ENCODE results near the gene FOXI1. TPM values are rescaled to one million over a fixed set of nuclear protein-coding genes. Genes with fewer than 3 reads are reported as not detected.

Gene FOXI1
- total RNA-seq = not detected
- long read RNA-seq = 0 reads

DNA sequence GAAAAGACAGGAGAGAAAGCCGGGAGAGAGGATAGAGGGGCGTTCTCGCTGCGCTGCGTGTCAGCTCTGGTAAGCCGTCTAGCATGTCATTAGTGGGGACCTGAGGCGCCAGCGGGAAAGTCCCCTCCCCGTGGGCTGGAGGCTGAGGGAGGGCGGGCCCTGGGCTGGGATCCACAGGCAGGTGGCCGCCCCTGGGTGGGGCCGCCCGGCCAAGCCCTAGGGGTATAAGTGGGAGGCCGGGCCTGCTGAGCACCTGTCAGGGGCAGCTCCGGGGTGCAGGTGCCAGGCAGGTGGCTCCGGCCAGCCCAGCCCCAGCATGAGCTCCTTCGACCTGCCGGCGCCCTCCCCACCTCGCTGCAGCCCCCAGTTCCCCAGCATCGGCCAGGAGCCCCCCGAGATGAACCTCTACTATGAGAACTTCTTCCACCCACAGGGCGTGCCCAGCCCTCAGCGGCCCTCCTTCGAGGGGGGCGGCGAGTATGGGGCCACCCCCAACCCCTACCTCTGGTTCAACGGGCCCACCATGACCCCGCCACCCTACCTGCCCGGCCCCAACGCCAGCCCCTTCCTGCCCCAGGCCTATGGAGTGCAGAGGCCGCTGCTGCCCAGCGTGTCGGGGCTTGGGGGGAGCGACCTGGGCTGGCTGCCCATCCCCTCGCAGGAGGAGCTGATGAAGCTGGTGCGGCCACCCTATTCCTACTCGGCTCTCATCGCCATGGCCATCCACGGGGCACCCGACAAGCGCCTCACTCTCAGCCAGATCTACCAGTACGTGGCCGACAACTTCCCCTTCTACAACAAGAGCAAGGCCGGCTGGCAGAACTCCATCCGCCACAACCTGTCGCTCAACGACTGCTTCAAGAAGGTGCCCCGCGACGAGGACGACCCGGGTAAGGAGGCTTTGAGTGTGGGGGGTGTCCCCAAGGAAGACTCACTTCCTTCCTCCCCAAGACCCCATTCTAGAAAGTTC lies at the start of gene FOXI1:
Gene FOXI1 (plus strand): TSS at position 256 of the 970 bp plus-strand sequence. CDS start 61 bp downstream, at position 317.
- DNase-seq (no peak), ATAC-seq (ENCODE audit: poor library complexity) (no peak)
- intact Hi-C loops (cut with DNase I) = no loop called here

DNA sequence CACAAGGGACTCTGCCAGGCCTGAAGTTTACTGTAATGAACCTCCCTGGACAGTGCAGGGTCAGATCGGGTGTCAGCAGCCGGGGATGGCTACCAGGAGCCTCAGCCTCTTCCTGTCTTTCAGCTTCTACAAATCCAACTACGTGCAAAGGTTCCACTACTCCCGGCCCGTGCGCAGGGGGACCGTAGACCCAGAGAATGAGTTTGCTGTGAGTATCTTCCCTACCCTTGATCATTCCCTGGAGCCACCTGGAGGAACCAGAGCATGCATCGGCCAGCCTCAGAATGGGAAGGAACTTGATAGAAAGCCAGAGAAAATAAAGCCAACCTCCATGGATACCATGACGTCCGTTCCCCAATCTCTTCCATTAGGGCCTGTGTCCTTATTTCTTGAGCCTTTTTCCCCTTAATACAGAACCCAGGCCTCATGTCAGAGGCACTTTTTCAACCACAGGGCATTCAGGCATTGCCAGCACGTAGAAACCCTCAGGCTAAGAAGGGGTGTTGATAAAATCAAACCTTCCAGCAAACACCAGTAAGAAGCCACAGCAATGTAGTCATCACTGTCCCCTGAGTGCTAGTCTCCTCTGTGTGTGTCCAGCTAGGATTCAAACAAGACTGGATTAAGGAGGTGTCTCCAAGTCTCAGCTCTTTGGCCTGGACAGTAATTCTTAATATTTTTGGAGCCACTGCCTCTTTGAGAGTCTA lies 49.0 kb upstream of the FOXI1 start:
- intact Hi-C loops (cut with DNase I) = no loop called here
- DNase-seq (no peak), ATAC-seq (ENCODE audit: poor library complexity) (no peak)

DNA sequence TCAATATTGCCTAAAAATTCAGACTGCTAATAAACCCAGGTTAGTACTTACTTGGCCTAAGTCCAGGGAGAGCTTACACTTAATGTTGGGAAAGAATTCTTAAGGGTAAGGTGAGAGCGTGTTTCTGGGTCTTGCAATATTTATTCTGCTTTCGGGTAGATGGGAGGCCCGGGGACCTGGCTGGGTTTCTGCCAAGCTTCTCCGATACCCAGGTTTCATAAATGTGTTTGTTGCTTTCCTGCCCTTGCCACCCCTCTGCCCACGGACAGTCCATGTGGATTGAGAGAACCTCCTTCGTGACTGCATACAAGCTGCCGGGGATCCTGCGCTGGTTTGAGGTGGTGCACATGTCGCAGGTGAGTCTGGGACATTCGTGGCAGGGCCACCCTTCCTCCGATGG lies 48.4 kb upstream of the FOXI1 start:
- DNase-seq (no peak), ATAC-seq (ENCODE audit: poor library complexity) (no peak)
- intact Hi-C loops (cut with DNase I) = no loop called here

DNA sequence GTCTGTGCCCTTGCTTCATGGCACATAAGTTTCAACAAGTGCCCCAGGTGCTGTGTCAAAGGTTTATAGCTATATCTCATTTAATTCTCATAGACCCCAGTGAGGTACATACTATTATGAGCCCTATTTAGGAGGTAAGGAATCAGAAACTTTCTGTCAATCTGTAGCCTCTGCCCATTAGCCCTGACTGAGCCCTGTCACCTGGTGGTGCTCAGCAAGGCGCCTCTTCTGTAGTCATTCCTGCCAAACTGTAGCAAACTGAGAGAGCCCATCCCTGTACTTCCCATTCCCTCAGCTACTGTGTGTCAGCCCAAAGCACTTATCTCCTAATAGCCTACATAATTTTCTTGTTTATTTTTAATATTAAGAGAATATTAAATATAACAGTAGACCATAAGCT lies 46.5 kb upstream of the FOXI1 start:
- ATAC-seq (ENCODE audit: poor library complexity) (no peak), DNase-seq (no peak)
- intact Hi-C loops (cut with DNase I) = no loop called here

DNA sequence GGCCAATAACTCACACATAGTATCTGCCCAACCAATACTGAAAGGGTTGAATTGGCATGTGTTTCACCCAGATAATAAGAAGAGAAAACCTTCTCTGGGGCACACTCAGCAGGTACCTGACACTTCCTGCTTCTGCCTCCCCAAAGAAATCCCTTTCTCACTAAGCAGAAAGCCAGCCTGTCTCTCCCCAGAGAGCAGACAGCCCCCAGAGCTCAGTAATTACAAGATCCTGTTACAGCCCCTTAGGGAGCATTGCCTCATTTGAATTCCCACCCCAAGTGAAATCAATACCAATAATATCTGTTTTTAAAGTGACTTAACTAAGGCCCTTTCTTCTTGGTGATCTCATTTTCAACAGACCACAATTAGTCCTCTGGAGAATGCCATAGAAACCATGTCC lies 38.5 kb upstream of the FOXI1 start:
- intact Hi-C loops (cut with DNase I) = no loop called here
- DNase-seq (no peak), ATAC-seq (ENCODE audit: poor library complexity) (no peak)

DNA sequence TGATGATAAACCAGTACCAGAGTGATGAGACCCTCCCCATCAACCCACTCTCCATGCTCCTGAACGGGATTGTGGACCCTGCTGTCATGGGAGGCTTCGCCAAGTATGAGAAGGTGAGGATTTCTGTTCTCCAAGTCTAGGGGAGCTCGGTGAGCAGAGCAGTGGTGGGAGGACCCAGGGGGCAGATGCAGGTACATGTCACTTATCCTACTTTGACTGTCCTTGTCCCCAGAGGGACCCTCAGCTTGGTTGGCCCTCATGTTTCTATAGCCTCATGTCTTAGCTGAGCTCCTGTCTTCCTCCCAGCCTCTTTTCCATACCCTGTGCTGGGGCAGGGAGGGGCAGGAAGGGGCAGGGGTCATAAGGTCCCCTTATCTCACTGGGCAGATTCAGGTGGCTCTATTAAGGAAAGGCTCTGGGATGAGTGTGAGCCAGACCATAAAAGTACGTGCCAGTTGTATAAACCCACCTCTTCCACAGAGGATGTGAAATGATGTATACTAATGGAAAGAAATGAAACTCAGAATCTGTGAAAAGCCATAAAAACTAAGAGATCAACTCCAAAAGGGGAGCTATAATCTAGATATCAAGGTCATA lies 38.0 kb upstream of the FOXI1 start:
- ATAC-seq (ENCODE audit: poor library complexity) (no peak), DNase-seq (no peak)
- intact Hi-C loops (cut with DNase I) = no loop called here

DNA sequence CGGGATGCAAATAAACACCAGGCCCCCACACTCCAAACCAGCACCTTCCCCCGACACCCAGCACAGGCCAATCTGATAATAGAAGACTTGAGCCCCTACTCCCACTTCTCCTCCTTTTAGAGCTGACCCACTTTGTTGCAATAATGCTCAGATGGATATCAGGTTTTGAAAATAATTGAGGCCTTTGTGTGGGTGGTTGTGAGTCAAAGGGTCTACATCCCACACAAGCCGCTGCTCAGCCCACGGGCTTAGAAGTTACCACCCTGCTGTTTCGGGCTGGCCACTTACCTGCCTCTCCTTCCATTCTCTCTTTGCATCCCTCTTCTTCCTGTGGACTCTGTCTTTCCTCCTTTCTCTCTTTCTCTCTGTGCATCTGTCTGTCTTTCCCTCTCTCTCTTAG lies 36.2 kb upstream of the FOXI1 start:
- ATAC-seq (ENCODE audit: poor library complexity) (no peak), DNase-seq (no peak)
- intact Hi-C loops (cut with DNase I) = no loop called here

DNA sequence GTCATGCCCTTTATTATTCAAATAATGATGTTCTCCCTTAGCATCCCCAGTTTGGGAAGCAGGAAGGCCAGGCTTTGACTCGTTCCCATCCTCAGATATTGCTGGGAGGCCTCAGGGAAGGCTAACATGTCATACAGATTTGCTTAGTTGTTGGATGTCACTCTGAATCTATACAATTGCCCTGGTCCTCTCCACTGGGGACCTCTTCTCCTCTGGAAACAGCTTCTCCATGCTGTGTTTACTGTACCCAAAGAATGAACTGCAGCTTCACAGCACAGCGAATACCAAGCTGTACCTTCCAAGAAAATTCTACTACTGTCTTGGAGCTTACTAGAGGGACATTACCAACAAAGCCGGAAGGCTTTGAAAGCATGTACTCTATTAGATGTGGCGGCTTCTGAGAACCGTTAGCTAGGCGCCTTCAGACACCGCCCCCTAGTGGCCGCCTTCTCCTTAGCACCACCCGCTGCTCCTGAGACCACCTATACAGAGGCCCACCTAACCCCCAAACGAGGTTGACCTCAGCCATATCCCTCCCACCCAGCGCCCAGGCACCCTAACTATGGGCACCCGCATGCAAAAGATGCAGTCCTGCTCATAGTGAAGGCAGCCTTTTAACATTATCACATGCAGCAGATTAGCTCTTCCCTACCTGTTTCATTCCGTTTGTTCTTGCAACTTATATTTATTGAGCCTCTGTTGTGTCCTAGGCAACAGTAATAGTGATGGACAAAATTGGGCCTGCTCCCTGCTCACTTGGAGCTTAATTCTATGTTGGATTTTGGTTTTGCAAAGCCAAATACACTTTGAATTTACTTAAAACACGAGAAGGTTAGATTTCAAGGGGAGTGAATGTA lies 34.9 kb upstream of the FOXI1 start:
- peak; percentile 61 for DNase-seq
- intact Hi-C loops (cut with DNase I) = loop anchor here (2.0 kb wide), 1 partner anchor 368 kb away; no protein-coding TSS in a partner anchor
- ATAC-seq (ENCODE audit: poor library complexity) = peak; percentile 66

DNA sequence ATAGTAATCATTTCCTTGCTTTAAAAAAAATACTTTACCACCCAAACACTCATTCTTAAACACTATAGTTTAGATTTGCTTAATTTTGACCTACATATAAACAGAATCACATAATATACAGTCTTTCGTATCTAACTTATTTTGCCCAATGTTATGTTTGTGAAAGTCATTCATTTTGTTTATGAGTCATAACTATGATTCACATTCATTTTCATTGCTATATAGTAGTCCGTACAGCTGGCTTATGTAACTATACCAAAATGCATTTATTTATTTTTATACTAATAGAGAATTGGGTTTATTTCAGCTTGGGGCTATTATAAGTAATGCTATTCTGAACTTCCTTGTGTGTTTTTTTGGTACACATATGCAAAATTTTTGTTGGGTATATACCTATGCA lies 33.9 kb upstream of the FOXI1 start:
- DNase-seq = no peak
- ATAC-seq (ENCODE audit: poor library complexity) = no peak
- intact Hi-C loops (cut with DNase I) = loop anchor here (2.0 kb wide), 1 partner anchor 369 kb away; no protein-coding TSS in a partner anchor

DNA sequence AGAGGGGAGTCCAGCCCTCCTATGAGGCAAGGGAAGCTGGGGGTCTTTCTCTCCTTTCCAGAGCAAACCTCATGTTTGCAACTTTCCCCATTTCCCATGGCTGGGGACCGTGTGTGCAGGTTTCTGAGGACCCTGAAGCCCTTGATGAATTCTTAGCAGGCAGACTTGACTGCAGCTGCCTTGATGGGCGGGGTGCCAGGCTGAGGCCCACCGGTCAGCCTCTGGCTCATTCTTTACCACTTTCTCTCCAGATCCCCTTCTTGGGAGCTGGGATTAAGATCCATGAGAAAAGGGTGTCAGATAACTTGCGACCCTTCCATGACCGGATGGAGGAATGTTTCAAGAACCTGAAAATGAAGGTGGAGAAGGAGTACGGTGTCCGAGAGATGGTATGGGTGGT lies 30.0 kb upstream of the FOXI1 start:
- intact Hi-C loops (cut with DNase I) = no loop called here
- ATAC-seq (ENCODE audit: poor library complexity) (no peak), DNase-seq (no peak)

DNA sequence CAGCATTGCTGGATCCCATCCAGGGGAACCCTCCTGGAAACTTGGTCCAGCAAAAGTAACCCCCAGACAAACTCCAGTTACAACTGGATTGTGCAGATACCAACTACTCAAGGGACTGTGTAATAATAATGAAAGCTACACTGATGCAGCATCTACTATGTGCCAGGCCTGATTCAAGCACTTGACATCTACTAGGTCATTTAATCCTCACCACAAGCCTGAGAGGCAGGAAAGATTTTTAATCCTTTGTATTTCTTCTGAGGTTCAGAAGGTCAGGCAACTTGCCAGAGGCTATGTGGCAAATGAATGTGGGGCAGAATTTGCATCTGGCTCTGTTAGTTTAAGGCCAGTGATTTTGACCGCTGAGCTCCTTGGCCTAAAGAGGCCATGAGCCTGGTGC lies 29.5 kb upstream of the FOXI1 start:
- DNase-seq (no peak), ATAC-seq (ENCODE audit: poor library complexity) (no peak)
- intact Hi-C loops (cut with DNase I) = no loop called here

DNA sequence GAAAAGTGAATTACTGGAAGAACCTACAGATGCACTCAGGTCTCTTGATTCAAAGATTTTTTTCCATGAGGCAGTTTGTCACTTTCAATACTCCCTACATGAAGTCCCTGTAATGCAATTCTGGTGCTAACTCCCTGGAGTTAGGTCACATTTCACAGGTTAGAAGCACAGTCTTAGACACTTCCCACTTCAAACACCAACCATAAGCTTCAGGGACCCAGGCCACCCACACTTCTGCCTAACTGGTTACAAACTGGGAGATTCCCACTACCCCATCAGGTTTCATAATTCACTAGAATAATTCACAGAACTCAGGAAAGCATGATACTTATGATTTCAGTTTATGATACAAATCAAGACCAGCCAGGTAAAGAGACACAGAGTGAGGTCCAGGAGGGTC lies 29.0 kb upstream of the FOXI1 start:
- intact Hi-C loops (cut with DNase I) = no loop called here
- ATAC-seq (ENCODE audit: poor library complexity) = no peak
- DNase-seq = no peak

DNA sequence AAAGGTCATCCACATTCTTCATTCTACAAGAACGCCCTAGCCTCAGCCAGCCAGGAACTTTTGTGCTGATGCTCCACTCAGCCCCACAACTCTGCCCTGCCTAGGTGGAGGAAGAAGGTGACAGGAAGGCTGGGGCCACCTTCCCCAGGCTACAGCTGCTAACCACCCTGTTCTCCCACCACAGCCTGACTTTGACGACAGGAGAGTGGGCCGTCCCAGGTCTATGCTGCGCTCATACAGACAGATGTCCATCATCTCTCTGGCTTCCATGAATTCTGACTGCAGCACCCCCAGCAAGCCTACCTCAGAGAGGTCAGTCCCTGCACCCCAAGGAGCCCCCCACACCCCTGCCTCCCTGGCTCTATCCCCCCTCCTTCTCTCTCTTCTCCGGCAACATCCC lies 28.2 kb upstream of the FOXI1 start:
- ATAC-seq (ENCODE audit: poor library complexity) (no peak), DNase-seq (no peak)
- intact Hi-C loops (cut with DNase I) = no loop called here

DNA sequence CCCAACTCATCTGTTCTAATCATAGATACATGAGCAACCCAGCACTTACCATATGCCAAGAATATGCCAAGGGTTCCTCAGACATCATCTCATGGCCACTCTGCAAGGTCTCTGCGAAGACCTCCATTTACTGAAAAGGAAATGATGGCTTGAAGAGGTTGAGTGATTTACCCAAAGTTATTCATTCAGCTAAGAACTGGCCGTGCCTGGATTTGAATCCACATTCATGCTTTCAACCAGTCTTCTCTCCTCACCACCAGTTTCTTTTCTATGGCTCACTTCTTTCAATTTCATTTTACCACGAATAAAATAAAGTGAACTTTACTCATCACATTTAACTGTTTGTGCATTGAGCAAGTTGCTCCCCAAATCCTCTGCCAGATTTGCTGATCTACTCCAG lies 27.2 kb upstream of the FOXI1 start:
- ATAC-seq (ENCODE audit: poor library complexity) (no peak), DNase-seq (no peak)
- intact Hi-C loops (cut with DNase I) = no loop called here

DNA sequence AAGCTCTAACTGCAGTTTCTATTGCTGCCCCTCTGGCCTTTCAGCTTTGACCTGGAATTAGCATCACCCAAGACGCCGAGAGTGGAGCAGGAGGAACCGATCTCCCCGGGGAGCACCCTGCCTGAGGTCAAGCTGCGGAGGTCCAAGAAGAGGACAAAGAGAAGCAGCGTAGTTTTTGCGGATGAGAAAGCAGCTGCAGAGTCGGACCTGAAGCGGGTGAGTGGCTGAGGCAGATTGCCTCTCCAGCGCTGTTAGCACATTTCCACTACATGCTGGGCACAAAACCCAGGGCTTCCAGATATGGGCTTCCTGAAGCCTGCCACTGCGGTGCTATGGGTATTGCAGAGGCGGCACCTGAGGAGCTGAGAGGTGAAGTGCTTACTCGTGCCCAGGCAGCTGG lies 26.8 kb upstream of the FOXI1 start:
- ATAC-seq (ENCODE audit: poor library complexity) (no peak), DNase-seq (no peak)
- intact Hi-C loops (cut with DNase I) = no loop called here

DNA sequence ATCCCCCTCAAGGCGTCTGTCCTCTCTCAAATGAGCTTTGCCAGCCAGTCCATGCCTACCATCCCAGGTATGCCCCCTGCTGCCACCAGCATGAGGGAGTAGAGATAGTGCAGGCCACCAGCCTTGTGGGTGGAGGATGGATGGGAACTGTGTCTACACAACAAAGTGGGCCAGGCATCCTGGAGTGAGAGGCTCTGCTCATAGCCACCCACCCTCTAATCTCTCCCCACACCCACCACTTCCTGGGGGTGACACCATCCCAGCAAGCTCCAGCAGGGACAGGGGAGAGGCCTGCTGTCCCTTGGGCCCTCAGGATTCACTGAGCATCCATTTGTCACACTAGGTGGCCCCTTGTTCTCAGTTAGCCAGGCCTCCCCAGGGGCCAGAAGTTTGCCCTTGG lies 25.5 kb upstream of the FOXI1 start:
- intact Hi-C loops (cut with DNase I) = no loop called here
- ATAC-seq (ENCODE audit: poor library complexity) (no peak), DNase-seq (no peak)

DNA sequence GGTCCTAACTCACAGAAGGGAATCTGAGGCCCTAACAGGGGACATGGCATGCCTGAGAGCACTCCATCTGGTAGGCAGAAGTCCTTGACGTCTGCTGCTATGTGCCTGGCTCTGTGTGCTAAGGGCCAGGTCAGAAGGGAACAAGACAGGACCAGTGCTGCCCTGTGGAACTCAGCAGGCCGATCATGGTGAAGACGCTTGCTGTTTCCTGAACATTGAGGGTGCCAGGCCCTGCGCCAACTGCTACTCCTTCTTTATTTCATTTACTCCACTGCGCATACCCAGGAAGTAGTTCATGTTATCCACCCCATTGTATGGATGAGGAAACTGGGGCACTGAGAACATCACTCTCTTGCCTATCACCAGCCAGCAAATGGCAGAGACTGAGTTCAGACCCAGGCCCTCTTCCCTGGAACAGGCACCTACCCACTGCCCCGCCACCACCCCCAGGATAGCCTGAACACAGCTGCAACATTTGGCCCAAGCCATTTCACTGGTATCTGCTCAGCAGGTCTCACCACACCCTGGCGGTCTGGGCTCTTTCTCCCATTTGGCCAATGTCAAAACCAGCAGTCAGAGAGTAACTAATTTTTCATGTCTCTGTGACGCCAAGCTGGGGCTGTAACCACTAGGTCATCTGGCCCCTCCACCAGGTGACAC lies 24.8 kb upstream of the FOXI1 start:
- intact Hi-C loops (cut with DNase I) = no loop called here
- ATAC-seq (ENCODE audit: poor library complexity) = no peak
- no peak for DNase-seq

DNA sequence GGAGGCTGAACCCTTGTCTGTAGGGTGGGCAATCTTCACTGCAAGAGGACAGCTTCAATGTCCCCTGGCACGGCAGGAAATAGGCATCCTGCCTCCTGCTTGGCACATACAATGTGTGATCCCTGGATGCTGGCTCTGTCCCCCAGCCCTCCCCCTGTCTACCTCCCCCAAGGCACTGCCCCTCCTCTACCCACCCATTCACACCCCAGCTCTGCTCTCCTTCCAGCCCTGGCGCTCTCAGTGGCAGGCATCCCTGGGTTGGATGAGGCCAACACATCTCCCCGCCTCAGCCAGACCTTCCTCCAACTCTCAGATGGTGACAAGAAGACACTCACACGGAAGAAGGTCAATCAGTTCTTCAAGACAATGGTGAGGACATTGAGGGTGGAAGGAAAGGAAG lies 24.1 kb upstream of the FOXI1 start:
- DNase-seq (no peak), ATAC-seq (ENCODE audit: poor library complexity) (no peak)
- intact Hi-C loops (cut with DNase I) = no loop called here
